ENCODE data around the gene DLGAP1. TPM values are rescaled to one million over a fixed set of nuclear protein-coding genes. Genes with fewer than 3 reads are reported as not detected.

DLGAP1 gene
- total and polyA plus RNA-seq, 10 of the 15 experiments (the other 5 are each of a cell fraction or from before 2014, with no cell fraction given), result 0.23 to 27.6 (median 1.9) TPM

DNA sequence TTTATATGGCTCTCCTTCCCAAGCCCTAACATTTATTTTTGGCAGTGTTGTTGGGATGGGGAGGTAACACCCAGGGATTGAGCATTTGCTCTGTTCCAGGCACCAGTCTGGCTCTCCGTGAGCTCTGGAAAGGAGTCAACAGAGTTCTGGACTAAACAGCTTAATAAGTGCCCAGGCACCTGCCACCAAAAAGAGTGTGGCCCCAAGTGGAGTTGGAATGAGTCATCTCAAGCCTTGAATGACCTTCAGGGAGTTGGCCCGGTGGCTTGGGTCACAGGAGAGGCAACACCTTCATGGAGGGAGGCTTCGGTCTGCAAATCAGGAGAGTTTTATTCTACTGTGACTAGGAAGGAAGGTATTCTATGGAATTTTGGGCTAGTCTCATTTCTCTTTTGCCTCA lies 203.2 kb downstream of the DLGAP1 start (continued):
- TF ChIP-seq, protein P1, sequence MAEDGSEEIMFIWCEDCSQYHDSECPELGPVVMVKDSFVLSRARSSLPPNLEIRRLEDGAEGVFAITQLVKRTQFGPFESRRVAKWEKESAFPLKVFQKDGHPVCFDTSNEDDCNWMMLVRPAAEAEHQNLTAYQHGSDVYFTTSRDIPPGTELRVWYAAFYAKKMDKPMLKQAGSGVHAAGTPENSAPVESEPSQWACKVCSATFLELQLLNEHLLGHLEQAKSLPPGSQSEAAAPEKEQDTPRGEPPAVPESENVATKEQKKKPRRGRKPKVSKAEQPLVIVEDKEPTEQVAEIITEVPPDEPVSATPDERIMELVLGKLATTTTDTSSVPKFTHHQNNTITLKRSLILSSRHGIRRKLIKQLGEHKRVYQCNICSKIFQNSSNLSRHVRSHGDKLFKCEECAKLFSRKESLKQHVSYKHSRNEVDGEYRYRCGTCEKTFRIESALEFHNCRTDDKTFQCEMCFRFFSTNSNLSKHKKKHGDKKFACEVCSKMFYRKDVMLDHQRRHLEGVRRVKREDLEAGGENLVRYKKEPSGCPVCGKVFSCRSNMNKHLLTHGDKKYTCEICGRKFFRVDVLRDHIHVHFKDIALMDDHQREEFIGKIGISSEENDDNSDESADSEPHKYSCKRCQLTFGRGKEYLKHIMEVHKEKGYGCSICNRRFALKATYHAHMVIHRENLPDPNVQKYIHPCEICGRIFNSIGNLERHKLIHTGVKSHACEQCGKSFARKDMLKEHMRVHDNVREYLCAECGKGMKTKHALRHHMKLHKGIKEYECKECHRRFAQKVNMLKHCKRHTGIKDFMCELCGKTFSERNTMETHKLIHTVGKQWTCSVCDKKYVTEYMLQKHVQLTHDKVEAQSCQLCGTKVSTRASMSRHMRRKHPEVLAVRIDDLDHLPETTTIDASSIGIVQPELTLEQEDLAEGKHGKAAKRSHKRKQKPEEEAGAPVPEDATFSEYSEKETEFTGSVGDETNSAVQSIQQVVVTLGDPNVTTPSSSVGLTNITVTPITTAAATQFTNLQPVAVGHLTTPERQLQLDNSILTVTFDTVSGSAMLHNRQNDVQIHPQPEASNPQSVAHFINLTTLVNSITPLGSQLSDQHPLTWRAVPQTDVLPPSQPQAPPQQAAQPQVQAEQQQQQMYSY (CRISPR knock-in tag; IDR thresholded peaks at IDR 0.05), result no peak
- TF ChIP-seq SMAD1 (IDR thresholded peaks at IDR 0.05; ENCODE audit: low read depth, partially characterized antibody) (no peak), IRF4 (IDR thresholded peaks at IDR 0.05; ENCODE audit: low read depth, low read length) (peak; percentile 15; the same call in 1 of the 2 replicates), KDM1A (IDR thresholded peaks at IDR 0.05; ENCODE audit: borderline replicate concordance) (no peak), SRF (IDR thresholded peaks at IDR 0.05; ENCODE audit: low read depth in 2 of 2, low read length in 2 of 2) (no peak), NBN (IDR thresholded peaks at IDR 0.05) (0 out of 2 replicates have a peak, but pooled peaks have one; percentile 25), ZNF384 (IDR thresholded peaks at IDR 0.05; ENCODE audit: borderline replicate concordance, low read depth, low read length) (no peak), ETV6 (conservative IDR thresholded peaks at IDR 0.05 in 1 of 2, IDR thresholded peaks at IDR 0.05 in 1 of 2; ENCODE audit: borderline replicate concordance in 1 of 2, low read depth in 1 of 2) (no peak), NR2C1 (IDR thresholded peaks at IDR 0.05) (peak; percentile 46; the same call in 1 of the 2 replicates), IKZF1 (conservative IDR thresholded peaks at IDR 0.05) (peak; percentile 92), SPI1 (IDR thresholded peaks at IDR 0.05; ENCODE audit: borderline replicate concordance, insufficient read depth, low read depth, low read length) (no peak), ESRRA (IDR thresholded peaks at IDR 0.05; ENCODE audit: low read length) (peak; percentile 97), BRCA1 (IDR thresholded peaks at IDR 0.05; ENCODE audit: low read depth, low read length) (no peak), MYC (IDR thresholded peaks at IDR 0.05; ENCODE audit: insufficient read depth, insufficient read length, insufficient replicate concordance, low read length, severe bottlenecking) (no peak), ATF7 (IDR thresholded peaks at IDR 0.05; ENCODE audit: low read depth) (no peak), SP1 (IDR thresholded peaks at IDR 0.05; ENCODE audit: low read depth, low read length) (no peak), PAX5 (IDR thresholded peaks at IDR 0.05; ENCODE audit: borderline replicate concordance, low read depth, low read length) (no peak), NFIC (IDR thresholded peaks at IDR 0.05; ENCODE audit: low read depth, low read length) (no peak), CHD2 (IDR thresholded peaks at IDR 0.05; ENCODE audit: borderline replicate concordance, low read depth, low read length) (no peak), TCF7 (IDR thresholded peaks at IDR 0.05; ENCODE audit: borderline replicate concordance) (no peak)
- TF ChIP-seq, protein P2, sequence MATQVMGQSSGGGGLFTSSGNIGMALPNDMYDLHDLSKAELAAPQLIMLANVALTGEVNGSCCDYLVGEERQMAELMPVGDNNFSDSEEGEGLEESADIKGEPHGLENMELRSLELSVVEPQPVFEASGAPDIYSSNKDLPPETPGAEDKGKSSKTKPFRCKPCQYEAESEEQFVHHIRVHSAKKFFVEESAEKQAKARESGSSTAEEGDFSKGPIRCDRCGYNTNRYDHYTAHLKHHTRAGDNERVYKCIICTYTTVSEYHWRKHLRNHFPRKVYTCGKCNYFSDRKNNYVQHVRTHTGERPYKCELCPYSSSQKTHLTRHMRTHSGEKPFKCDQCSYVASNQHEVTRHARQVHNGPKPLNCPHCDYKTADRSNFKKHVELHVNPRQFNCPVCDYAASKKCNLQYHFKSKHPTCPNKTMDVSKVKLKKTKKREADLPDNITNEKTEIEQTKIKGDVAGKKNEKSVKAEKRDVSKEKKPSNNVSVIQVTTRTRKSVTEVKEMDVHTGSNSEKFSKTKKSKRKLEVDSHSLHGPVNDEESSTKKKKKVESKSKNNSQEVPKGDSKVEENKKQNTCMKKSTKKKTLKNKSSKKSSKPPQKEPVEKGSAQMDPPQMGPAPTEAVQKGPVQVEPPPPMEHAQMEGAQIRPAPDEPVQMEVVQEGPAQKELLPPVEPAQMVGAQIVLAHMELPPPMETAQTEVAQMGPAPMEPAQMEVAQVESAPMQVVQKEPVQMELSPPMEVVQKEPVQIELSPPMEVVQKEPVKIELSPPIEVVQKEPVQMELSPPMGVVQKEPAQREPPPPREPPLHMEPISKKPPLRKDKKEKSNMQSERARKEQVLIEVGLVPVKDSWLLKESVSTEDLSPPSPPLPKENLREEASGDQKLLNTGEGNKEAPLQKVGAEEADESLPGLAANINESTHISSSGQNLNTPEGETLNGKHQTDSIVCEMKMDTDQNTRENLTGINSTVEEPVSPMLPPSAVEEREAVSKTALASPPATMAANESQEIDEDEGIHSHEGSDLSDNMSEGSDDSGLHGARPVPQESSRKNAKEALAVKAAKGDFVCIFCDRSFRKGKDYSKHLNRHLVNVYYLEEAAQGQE (IDR thresholded peaks at IDR 0.05; ENCODE audit: low read depth, low read length), result no peak
